GM10266 (cell line): Measurements from ENCODE around the gene ARMC9.
A peak's percentile ranks its signal among the peaks of the same experiment; 100 is the strongest.

Experiments used
- DNase-seq: peaks from one replicate; pipeline ENCODE4 v3.0.0; 2012; ENCODE audit errors: extremely low spot score
- CTCF ChIP-seq: IDR thresholded peaks from 2 replicates; pipeline ENCODE4 v1.5.1; 2012; ENCODE audit warnings: mild to moderate bottlenecking, low read depth; ENCODE audit not compliant: control insufficient read depth, insufficient read depth; ENCODE audit errors: missing control alignments

The ARMC9 gene

DNA sequence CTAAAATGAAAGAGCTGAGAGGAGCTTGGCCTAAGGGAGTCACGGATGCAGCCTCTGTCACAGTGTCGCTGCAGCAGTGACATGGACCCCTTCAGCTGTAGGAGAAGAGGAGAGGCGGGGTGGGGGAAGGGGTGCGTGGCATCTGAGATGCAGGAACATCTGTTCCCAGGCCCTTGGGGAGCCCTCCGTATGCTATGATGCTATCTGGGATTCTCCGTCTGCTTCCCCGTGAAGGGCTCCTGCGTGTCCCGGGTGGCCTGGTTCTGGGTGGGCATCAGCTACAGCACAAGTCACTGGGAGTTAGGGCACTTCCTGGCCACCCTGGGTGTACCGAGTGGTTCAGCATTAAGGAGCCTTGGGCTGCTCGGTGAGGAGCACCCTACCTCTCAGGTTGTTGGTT lies 161.5 kb downstream of the ARMC9 start:
- no peak for TF ChIP-seq CTCF
- DNase-seq, result no peak

DNA sequence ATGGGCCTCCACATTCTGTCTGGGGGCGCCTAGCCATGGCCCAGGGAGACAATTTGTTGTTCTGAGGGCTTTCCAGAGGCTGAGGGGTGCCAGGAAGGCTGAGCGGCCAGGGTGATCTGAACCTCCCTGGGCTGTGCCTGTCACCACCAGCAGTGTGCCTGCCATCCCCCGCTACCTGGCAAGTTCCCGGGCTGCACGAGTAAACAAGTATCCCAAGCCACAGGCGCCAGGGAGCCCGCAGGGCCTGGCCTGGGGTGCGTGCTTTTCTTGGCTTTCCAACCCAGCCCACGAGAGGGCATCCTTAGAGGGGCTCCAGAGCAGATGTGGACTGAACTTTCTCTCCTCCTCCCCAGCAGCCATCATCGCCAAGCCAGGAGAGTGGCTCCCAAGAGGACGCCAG lies 162.0 kb downstream of the ARMC9 start:
- no peak for TF ChIP-seq CTCF
- DNase-seq, result no peak

- no peak for TF ChIP-seq CTCF
- no peak for DNase-seq
Measured at GRCh38 chr2:231360881-231361371, 162.5 kb downstream of the ARMC9 start.

DNA sequence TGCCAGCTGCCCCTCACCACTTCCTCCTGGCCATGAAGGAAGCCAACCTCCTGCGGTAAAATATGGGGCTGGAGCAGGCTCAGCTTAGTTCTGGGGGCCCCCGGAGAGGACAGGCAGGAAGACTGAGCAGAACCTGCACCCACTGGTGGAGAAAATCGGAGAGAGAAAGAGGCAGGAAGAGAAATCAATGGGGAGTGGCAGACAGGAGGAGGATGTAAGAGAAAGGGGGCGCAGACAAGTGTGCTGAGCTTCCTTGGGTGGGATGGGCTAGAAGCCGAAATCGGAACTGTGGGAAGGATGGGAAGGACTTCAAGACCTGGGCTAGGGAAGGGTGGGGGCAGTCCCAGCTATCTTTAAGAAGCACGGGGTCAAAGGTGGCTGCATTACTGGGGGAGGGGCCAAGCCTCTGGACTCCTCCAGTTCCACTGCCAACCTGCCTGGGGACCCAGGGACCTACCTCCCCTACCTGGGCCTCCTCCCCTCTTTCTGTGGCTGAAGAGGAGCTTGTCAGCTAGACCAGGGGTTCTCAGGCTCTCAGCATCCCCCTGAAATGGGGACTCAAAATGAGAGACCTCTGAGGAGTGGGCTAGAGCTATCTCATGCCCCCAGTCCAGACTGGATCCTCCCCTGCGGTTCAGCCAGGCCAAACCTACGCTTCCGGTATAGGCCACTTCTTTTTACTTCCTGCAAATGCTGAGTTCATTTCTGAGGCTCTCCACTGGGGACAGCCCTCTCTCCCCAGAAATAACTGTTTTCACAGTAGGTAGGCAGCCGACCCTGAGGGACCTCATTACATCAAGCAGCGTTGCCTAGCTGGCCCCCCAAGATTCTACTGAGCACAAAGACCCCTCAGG lies 163.5 kb downstream of the ARMC9 start:
- peak; percentile 89 for DNase-seq
- TF ChIP-seq CTCF, result peak; percentile 40

DNA sequence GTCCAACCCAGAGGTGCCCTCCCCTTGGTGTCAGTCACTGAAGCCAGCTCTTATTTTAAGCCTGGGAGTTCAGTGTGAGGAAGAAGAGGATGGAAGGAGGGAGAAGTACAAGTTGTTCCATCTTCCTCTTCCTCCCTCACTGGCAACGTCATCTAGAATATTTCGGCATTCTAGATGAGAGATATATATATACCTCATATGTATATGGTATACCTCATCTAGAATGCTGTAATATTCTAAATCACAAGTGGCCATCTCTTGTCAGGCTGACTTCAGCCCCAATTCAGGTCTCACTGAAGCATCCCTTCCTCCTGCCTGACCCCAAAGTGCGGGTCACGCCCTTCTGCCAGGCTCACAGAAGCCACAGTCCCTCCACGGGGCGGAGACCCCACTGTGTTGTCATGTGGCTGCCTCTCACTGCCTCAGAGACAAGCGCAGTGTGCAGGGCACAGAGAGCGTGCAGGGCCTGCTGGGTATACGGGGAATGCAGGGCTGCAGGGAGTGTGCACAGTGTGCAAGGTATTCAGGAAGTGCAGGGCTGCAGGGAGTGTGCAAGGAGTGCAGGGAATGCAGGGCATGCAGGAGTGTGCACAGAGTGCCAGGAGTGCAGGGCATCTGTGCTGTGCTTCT lies 164.2 kb downstream of the ARMC9 start:
- no peak for TF ChIP-seq CTCF
- DNase-seq, result no peak

GRCh38 chr2:231364061-231364460 lies 165.6 kb downstream of the ARMC9 start:
- no peak for TF ChIP-seq CTCF
- DNase-seq, result no peak
